ENCODE data around the gene EMID1. TPM values are rescaled to one million over a fixed set of nuclear protein-coding genes. Genes with fewer than 3 reads are reported as not detected.
A peak's percentile ranks its signal among the peaks of the same experiment; 100 is the strongest.

The EMID1 gene
- total RNA-seq, 2 experiments from 2014 or later, result not detected

DNA sequence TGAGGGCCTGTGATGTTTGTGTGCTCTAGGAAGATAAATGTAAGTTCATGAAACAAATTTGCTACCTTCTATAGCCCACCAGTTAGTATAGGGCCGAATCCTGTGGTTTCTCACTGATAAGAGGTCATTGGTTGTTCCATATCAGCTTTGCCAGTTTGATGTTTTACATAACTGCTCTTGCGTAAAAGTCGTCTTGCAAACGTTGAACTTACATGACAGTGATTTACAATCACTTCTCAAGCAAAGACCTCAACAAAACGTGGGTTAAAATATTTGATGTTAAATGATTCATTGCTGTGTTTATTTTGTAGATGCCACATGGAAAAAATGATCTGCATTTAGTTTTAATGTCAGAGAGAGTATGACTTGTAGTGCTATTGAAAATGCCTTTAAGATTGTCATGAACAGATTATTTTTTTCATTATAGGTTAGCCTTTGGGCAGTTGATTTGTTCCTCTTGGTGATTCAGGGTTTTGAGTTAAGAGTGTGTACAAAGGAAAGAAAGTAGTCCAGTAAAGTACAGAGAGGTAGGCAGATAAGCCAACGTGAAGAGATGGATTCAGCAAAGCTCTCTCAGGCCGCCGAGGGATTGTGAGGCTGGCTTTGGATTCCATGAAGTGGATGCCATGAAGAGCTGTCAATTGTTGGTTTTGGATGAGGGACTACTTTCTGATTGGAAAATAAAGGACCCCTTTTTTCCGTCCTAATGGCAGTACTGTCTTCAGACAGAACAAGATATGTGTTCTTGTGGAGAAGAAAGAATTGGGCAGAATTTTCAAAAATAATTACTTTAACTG, 65.0 kb downstream of the EMID1 start:
- POLR2A ChIA-PET, result interaction anchor here (0.8 to 1.0 kb wide), 2 partner anchors 14 to 334 kb away, joined by 3 to 4 read pairs; no protein-coding TSS in a partner anchor
- intact Hi-C loops (cut with DNase I, micrococcal nuclease), result loop anchor here in 1 of 2 experiments (10.0 kb wide), 1 partner anchor 614 kb away; the partner anchor contains the start of gene MTMR3
- H3K36me3 ChIP-seq (ENCODE audit: insufficient read depth, low read length), result peaks cover 50% of the 10 kb centered on the region

DNA sequence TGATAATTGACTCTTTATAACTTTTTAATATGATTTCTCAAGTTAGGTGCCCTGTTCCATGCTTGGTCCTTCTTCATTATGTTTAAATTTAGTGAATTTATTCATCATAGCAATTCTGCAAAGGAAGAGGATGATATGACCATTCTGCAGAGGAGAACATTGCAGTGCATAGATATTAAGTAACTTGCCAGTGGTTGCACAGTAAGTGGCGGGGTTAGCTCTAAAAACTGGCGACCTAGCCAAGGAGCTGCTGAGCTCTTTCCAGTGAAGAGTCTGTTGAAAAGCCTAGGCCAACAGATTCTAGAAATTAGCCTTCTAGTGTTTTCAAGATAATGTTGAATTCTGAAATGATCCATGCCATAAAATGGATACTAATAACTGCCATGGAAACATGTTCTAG, 66.9 kb downstream of the EMID1 start:
- ATAC-seq (ENCODE audit: poor library complexity) (no peak), DNase-seq (no peak)
- POLR2A ChIA-PET, result no interaction called here
- Histone ChIP-seq H3K27me3 (ENCODE audit: control insufficient read depth in 1 of 2, insufficient read depth in 2 of 2, low read length in 2 of 2) (no peaks in the 10 kb centered on the region), H3K9me3 (ENCODE audit: control insufficient read depth in 1 of 2, insufficient read depth in 1 of 2, low read length in 2 of 2) (no peaks in the 10 kb centered on the region), H3K4me3 (ENCODE audit: low read length) (no peak overlapping the region), H3K27ac (ENCODE audit: low read depth in 1 of 2, low read length in 2 of 2) (no peak overlapping the region), H3K4me1 (ENCODE audit: insufficient read depth, low read length) (peaks cover 43% of the 10 kb centered on the region), H3K36me3 (ENCODE audit: insufficient read depth, low read length) (peaks cover 69% of the 10 kb centered on the region)
- TF ChIP-seq, protein P1, sequence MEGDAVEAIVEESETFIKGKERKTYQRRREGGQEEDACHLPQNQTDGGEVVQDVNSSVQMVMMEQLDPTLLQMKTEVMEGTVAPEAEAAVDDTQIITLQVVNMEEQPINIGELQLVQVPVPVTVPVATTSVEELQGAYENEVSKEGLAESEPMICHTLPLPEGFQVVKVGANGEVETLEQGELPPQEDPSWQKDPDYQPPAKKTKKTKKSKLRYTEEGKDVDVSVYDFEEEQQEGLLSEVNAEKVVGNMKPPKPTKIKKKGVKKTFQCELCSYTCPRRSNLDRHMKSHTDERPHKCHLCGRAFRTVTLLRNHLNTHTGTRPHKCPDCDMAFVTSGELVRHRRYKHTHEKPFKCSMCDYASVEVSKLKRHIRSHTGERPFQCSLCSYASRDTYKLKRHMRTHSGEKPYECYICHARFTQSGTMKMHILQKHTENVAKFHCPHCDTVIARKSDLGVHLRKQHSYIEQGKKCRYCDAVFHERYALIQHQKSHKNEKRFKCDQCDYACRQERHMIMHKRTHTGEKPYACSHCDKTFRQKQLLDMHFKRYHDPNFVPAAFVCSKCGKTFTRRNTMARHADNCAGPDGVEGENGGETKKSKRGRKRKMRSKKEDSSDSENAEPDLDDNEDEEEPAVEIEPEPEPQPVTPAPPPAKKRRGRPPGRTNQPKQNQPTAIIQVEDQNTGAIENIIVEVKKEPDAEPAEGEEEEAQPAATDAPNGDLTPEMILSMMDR (IDR thresholded peaks at IDR 0.05), result no peak
- Mint-ChIP-seq H3K4me1 (ENCODE audit: low read depth) (peaks cover 92% of the 10 kb centered on the region), H3K9me3 (no peaks in the 10 kb centered on the region), H3K27ac (peak overlapping the region; percentile 98), H3K36me3 (ENCODE audit: low read depth) (peaks cover 94% of the 10 kb centered on the region), H3K27me3 (no peaks in the 10 kb centered on the region), H3K4me3 (peak overlapping the region; percentile 22)
- CTCF ChIA-PET, result interaction anchor here (1.2 kb wide), 1 partner anchor 25 kb away, joined by 4 read pairs; no protein-coding TSS in a partner anchor
- intact Hi-C loops (cut with DNase I, micrococcal nuclease), result loop anchor here in 1 of 2 experiments (10.0 kb wide), 1 partner anchor 612 kb away; the partner anchor contains the start of gene MTMR3

More for the DNA sequence above, 65.0 kb downstream of the EMID1 start:
- ATAC-seq (ENCODE audit: poor library complexity), result no peak
- H3K4me1 Mint-ChIP-seq (ENCODE audit: low read depth), result peaks cover 91% of the 10 kb centered on the region
- H3K9me3 ChIP-seq (ENCODE audit: control insufficient read depth in 1 of 2, insufficient read depth in 1 of 2, low read length in 2 of 2), result no peaks in the 10 kb centered on the region
- DNase-seq, result no peak
- no peak overlapping the region for H3K27ac ChIP-seq (ENCODE audit: low read depth in 1 of 2, low read length in 2 of 2)
- H3K4me3 Mint-ChIP-seq, result peak overlapping the region; percentile 95
- H3K27me3 ChIP-seq (ENCODE audit: control insufficient read depth in 1 of 2, insufficient read depth in 2 of 2, low read length in 2 of 2), result no peaks in the 10 kb centered on the region
- TF ChIP-seq, protein P1 (IDR thresholded peaks at IDR 0.05), result no peak
- peak overlapping the region; percentile 98 for H3K27ac Mint-ChIP-seq
- H3K27me3 Mint-ChIP-seq, result no peaks in the 10 kb centered on the region
- peaks cover 80% of the 10 kb centered on the region for H3K36me3 Mint-ChIP-seq (ENCODE audit: low read depth)
- CTCF ChIA-PET, result interaction anchor here (1.5 kb wide), 1 partner anchor 25 kb away, joined by 4 read pairs; no protein-coding TSS in a partner anchor
- H3K4me3 ChIP-seq (ENCODE audit: low read length), result peak overlapping the region; percentile 98
- H3K9me3 Mint-ChIP-seq, result no peaks in the 10 kb centered on the region
- H3K4me1 ChIP-seq (ENCODE audit: insufficient read depth, low read length), result peaks cover 54% of the 10 kb centered on the region

DNA sequence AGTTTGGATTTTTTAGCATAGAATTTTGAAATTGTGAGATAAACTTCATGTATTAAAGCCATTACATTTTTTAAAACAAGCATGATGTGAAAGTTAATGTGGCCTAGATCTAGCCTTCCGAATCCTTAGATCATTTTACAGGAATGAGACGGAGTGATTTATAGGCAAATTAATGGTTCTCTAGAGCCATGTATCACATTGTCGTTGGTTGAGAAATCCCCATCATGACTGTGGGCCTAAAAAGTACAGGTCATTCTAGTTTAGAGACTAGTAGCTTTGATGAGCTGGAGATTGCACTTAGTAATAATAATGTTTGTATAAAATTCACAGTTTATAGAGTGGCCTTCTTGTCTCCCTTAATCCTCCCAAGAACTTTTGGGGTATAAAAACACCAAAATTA, 69.5 kb downstream of the EMID1 start:
- H3K27ac Mint-ChIP-seq, result peak overlapping the region; percentile 59

More for the DNA sequence above, 69.5 kb downstream of the EMID1 start:
- Mint-ChIP-seq H3K9me3 (no peaks in the 10 kb centered on the region), H3K4me3 (peak overlapping the region; percentile 26), H3K36me3 (ENCODE audit: low read depth) (peaks cover 98% of the 10 kb centered on the region), H3K27me3 (no peaks in the 10 kb centered on the region), H3K4me1 (ENCODE audit: low read depth) (peaks cover 87% of the 10 kb centered on the region)
- ATAC-seq (ENCODE audit: poor library complexity) (no peak), DNase-seq (no peak)
- no peak overlapping the region for H3K4me3 ChIP-seq (ENCODE audit: low read length)
- H3K27me3 ChIP-seq (ENCODE audit: control insufficient read depth in 1 of 2, insufficient read depth in 2 of 2, low read length in 2 of 2), result no peaks in the 10 kb centered on the region
- no peak overlapping the region for H3K27ac ChIP-seq (ENCODE audit: low read depth in 1 of 2, low read length in 2 of 2)
- no peaks in the 10 kb centered on the region for H3K9me3 ChIP-seq (ENCODE audit: control insufficient read depth in 1 of 2, insufficient read depth in 1 of 2, low read length in 2 of 2)
- POLR2A ChIA-PET, result no interaction called here
- TF ChIP-seq, protein P1 (IDR thresholded peaks at IDR 0.05), result no peak
- peaks cover 28% of the 10 kb centered on the region for H3K4me1 ChIP-seq (ENCODE audit: insufficient read depth, low read length)
- H3K36me3 ChIP-seq (ENCODE audit: insufficient read depth, low read length), result peaks cover 93% of the 10 kb centered on the region
- CTCF ChIA-PET, result no interaction called here
- intact Hi-C loops (cut with DNase I, micrococcal nuclease), result loop anchor here in 1 of 2 experiments (10.0 kb wide), 1 partner anchor 610 kb away; the partner anchor contains the start of gene MTMR3

All from CD4-positive, alpha-beta T cell (primary cell).